H1 (cell line): ENCODE data around the gene TXNRD2. TPM values are rescaled to one million over a fixed set of nuclear protein-coding genes. Genes with fewer than 3 reads are reported as not detected.

Experiments
- CTCF ChIA-PET: fragments of 300-600 bp; sonication (Branson Sonifier 250); formaldehyde crosslinking; loops from one replicate; lab custom pipeline; 2021; ENCODE audit not compliant: partially characterized antibody; lab: Charles Lee
- POLR2A ChIA-PET: fragments of 300-600 bp; sonication (Branson Sonifier 250); formaldehyde crosslinking; loops from one replicate; lab custom pipeline; 2021; ENCODE audit warnings: inconsistent platforms; ENCODE audit not compliant: partially characterized antibody; lab: Charles Lee
- DNase-seq, 2 experiments: peaks; one replicate each; pipeline versions ENCODE4 v3.0.0 to v3.0.0-alpha.2; 2010 to 2022; ENCODE audit warnings: low spot score in 2 of 2, low read depth in 1 of 2, mixed read lengths in 1 of 2
- FAIRE-seq: peaks from 2 replicates; lab custom pipeline; 2011; peaks lifted over from hg19 to GRCh38; lab: Jason Lieb, UNC
- H2AFZ ChIP-seq: 2 replicates; pipeline ENCODE4 v1.8.1; 2012; ENCODE audit warnings: low read length, inconsistent platforms
- H2AK5ac ChIP-seq: 2 replicates; pipeline ENCODE4 v1.6.1; 2013; ENCODE audit warnings: low read depth, low read length
- H2BK120ac ChIP-seq: replicated peaks from 2 replicates; pipeline ENCODE3; 2013; ENCODE audit warnings: low read depth, low read length, inconsistent platforms
- H2BK12ac ChIP-seq: 2 replicates; pipeline ENCODE4 v1.6.1; 2013; ENCODE audit warnings: low read depth, low read length
- H2BK15ac ChIP-seq: 2 replicates; pipeline ENCODE4 v1.6.1; 2013; ENCODE audit warnings: low read length
- H2BK20ac ChIP-seq: 2 replicates; pipeline ENCODE4 v1.6.1; 2013; ENCODE audit warnings: low read length
- H2BK5ac ChIP-seq: 2 replicates; pipeline ENCODE4 v1.6.1; 2013; ENCODE audit warnings: low read depth, low read length
- H3K14ac ChIP-seq: 2 replicates; pipeline ENCODE4 v1.6.1; 2013; ENCODE audit warnings: inconsistent platforms; ENCODE audit not compliant: insufficient read length
- H3K18ac ChIP-seq: 2 replicates; pipeline ENCODE4 v1.6.1; 2013; ENCODE audit warnings: low read length; ENCODE audit errors: extremely low read depth
- H3K23ac ChIP-seq: 2 replicates; pipeline ENCODE4 v1.6.1; 2013; ENCODE audit warnings: inconsistent platforms; ENCODE audit not compliant: insufficient read length
- H3K23me2 ChIP-seq: 2 replicates; pipeline ENCODE4 v1.6.1; 2013; ENCODE audit warnings: low read depth, low read length
- H3K27ac ChIP-seq: 2 replicates; pipeline ENCODE4 v1.6.1; 2011; ENCODE audit warnings: low read depth, low read length, inconsistent platforms
- H3K27me3 ChIP-seq, 4 experiments: replicated peaks in 1 of 4; 1 replicate in 1 of 4; 2 replicates in 3 of 4; pipeline versions ENCODE4 v1.6.1 to v1.8.1; 2011 to 2013; ENCODE audit warnings: low read length in 3 of 4, mild to moderate bottlenecking in 3 of 4, inconsistent platforms in 2 of 4, mixed read lengths in 2 of 4, moderate library complexity in 1 of 4; ENCODE audit not compliant: control insufficient read depth in 3 of 4, insufficient read depth in 3 of 4; ENCODE audit errors: extremely low read depth in 1 of 4
- H3K36me3 ChIP-seq, 4 experiments: 2 replicates each; pipeline versions ENCODE4 v1.6.1 to v1.8.1; 2011 to 2013; ENCODE audit warnings: mild to moderate bottlenecking in 4 of 4, low read length in 3 of 4, moderate library complexity in 2 of 4, control low read depth in 1 of 4, inconsistent platforms in 1 of 4; ENCODE audit not compliant: insufficient read depth in 4 of 4, control insufficient read depth in 2 of 4
- H3K4ac ChIP-seq: replicated peaks from 2 replicates; pipeline ENCODE3; 2013; ENCODE audit warnings: low read length, low read depth, mixed read lengths, inconsistent platforms; ENCODE audit not compliant: insufficient read length
- H3K4me1 ChIP-seq, 4 experiments: replicated peaks in 1 of 4; 1 replicate in 1 of 4; 2 replicates in 3 of 4; pipeline versions ENCODE4 v1.6.1 to v1.8.1; 2011 to 2013; ENCODE audit warnings: low read length in 3 of 4, inconsistent platforms in 2 of 4, mixed read lengths in 1 of 4; ENCODE audit not compliant: insufficient read depth in 4 of 4, control insufficient read depth in 3 of 4
- H3K4me2 ChIP-seq, 2 experiments: 2 replicates each; pipeline versions ENCODE4 v1.6.1 to v1.8.1; 2011 to 2013; ENCODE audit warnings: low read depth in 2 of 2, low read length in 2 of 2, control low read depth in 1 of 2, inconsistent platforms in 1 of 2, mild to moderate bottlenecking in 1 of 2; ENCODE audit not compliant: insufficient read depth in 1 of 2
- H3K4me3 ChIP-seq, 4 experiments: fragments of 200-600, 300-600 bp in 1 of 4; sonication (generic), shearing (Covaris generic), sonication (Bioruptor Twin) in 1 of 4; 2 replicates each; pipeline versions ENCODE4 v1.5.1 to v1.8.1; 2011 to 2016; ENCODE audit warnings: low read length in 4 of 4, low read depth in 3 of 4, control low read depth in 2 of 4, inconsistent platforms in 2 of 4, mild to moderate bottlenecking in 2 of 4, mixed read lengths in 1 of 4, moderate library complexity in 1 of 4; ENCODE audit not compliant: insufficient read depth in 2 of 4; ENCODE audit errors: extremely low read depth in 1 of 4
- H3K56ac ChIP-seq: replicated peaks from 2 replicates; pipeline ENCODE3; 2013; ENCODE audit warnings: low read depth, mild to moderate bottlenecking, mixed read lengths, low read length, inconsistent platforms; ENCODE audit not compliant: insufficient read length
- H3K79me1 ChIP-seq: 2 replicates; pipeline ENCODE4 v1.6.1; 2013; ENCODE audit warnings: low read depth, low read length, control low read depth
- H3K79me2 ChIP-seq, 2 experiments: 2 replicates each; pipeline versions ENCODE4 v1.6.1 to v1.8.1; 2012 to 2013; ENCODE audit warnings: low read length in 2 of 2, mild to moderate bottlenecking in 2 of 2, inconsistent platforms in 1 of 2; ENCODE audit not compliant: insufficient read depth in 2 of 2, control insufficient read depth in 1 of 2
- H3K9ac ChIP-seq, 4 experiments: replicated peaks in 1 of 4; 1 replicate in 1 of 4; 2 replicates in 3 of 4; pipeline versions ENCODE4 v1.6.1 to v1.8.1; 2011 to 2013; ENCODE audit warnings: low read depth in 3 of 4, low read length in 3 of 4, control low read depth in 2 of 4, mild to moderate bottlenecking in 2 of 4, moderate library complexity in 2 of 4, inconsistent platforms in 1 of 4; ENCODE audit errors: extremely low read depth in 1 of 4
- H3K9me3 ChIP-seq, 2 experiments: 2 replicates each; pipeline versions ENCODE4 v1.6.1 to v1.8.1; 2012 to 2013; ENCODE audit warnings: mild to moderate bottlenecking in 2 of 2, moderate library complexity in 2 of 2, control low read depth in 1 of 2, inconsistent platforms in 1 of 2, low read depth in 1 of 2, low read length in 1 of 2, mixed read lengths in 1 of 2; ENCODE audit not compliant: insufficient read depth in 2 of 2
- H4K20me1 ChIP-seq, 2 experiments: replicated peaks in 1 of 2; 2 replicates each; pipeline versions ENCODE3 to v1.8.1; 2011 to 2013; ENCODE audit warnings: inconsistent platforms in 2 of 2, low read length in 2 of 2, mild to moderate bottlenecking in 1 of 2; ENCODE audit not compliant: insufficient read depth in 2 of 2, control insufficient read depth in 1 of 2
- H4K5ac ChIP-seq: 2 replicates; pipeline ENCODE4 v1.6.1; 2013; ENCODE audit warnings: low read length, low read depth, mixed read lengths, inconsistent platforms; ENCODE audit not compliant: insufficient read length
- H4K8ac ChIP-seq: 2 replicates; pipeline ENCODE4 v1.8.0; 2013; ENCODE audit warnings: mild to moderate bottlenecking, moderate library complexity, low read length, inconsistent platforms; ENCODE audit not compliant: insufficient read depth; ENCODE audit errors: extremely low read depth
- H4K91ac ChIP-seq: replicated peaks from 2 replicates; pipeline ENCODE3; 2013; ENCODE audit warnings: low read length, mixed read lengths, inconsistent platforms; ENCODE audit not compliant: insufficient read length
- BCL11A ChIP-seq, 2 experiments: IDR thresholded peaks; one replicate each; pipeline ENCODE4 v1.6.1; 2011; ENCODE audit warnings: low read depth in 2 of 2, low read length in 2 of 2, mild to moderate bottlenecking in 2 of 2
- CBX5 ChIP-seq: fragments of 300-800, 300-1000 bp; sonication (generic); IDR thresholded peaks from 2 replicates; pipeline ENCODE4 v1.7.1; 2016; ENCODE audit warnings: antibody characterized with exemption, low read length, low read depth
- CEBPB ChIP-seq: IDR thresholded peaks from 2 replicates; pipeline ENCODE4 v1.6.1; 2012; ENCODE audit warnings: low read depth, low read length
- CHD1 ChIP-seq: IDR thresholded peaks from 2 replicates; pipeline ENCODE4 v1.6.1; 2012; ENCODE audit warnings: low read depth, low read length, improper control_type of control experiment
- RNF2 ChIP-seq: fragments of 200-900, 300-1000 bp; sonication (generic); IDR thresholded peaks from 2 replicates; pipeline ENCODE4 v1.7.1; 2016; ENCODE audit warnings: borderline replicate concordance, low read depth, mild to moderate bottlenecking, antibody characterized with exemption, low read length; ENCODE audit not compliant: poor library complexity, severe bottlenecking; ENCODE audit errors: missing control alignments
- RXRA ChIP-seq: IDR thresholded peaks from 2 replicates; pipeline ENCODE4 v1.6.1; 2011; ENCODE audit warnings: low read depth, mild to moderate bottlenecking, low read length, moderate library complexity; ENCODE audit not compliant: insufficient read depth
- SP4 ChIP-seq: IDR thresholded peaks from 2 replicates; pipeline ENCODE4 v1.6.1; 2012; ENCODE audit warnings: low read length, inconsistent platforms
- TBP ChIP-seq: IDR thresholded peaks from 2 replicates; pipeline ENCODE4 v1.6.1; 2011; ENCODE audit warnings: low read depth, low read length, improper control_type of control experiment
- WGBS, 2 experiments: shearing (Covaris generic) in 1 of 2; methylation state at CpG; one replicate each; pipeline versions ENCODE4 v1.1.6 to v1.1.7; 2013 to 2015; ENCODE audit warnings: low lambda C conversion rate in 2 of 2, mixed read lengths in 2 of 2, inconsistent platforms in 1 of 2, low coverage in 1 of 2, missing lambda C conversion rate in 1 of 2; ENCODE audit not compliant: insufficient replicate concordance in 2 of 2, insufficient coverage in 1 of 2, insufficient read length in 1 of 2; ENCODE audit errors: extremely low coverage in 1 of 2, missing lambda C conversion rate in 1 of 2; 5-methylcytosine and 5-hydroxymethylcytosine counted together
- polyA plus RNA-seq, 7 experiments: library from polyadenylated mRNA; depleted of rRNA in 3 of 7; stranded (reverse) in 5 of 7; unstranded in 2 of 7; fragments of >200 nt in 5 of 7; fragments of 200-250 nt in 2 of 7; gene quantifications; 1 replicate in 5 of 7; 2 replicates in 1 of 7; 4 replicates in 1 of 7; pipeline versions ENCODE4 v1.2.1 to v1.2.3, GENCODE V29; 2011 to 2013; ENCODE audit warnings: missing spikeins in 2 of 7, mixed read lengths in 2 of 7
- total RNA-seq: library from RNA; stranded (reverse); fragmentation: NEBNext Ultra II Directional; extraction: Animal tissue kit (Norgen Biotek cat#: 25700); gene quantifications from 2 replicates; pipeline ENCODE4 v1.2.1, GENCODE V29; 2021
- TF ChIP-seq, protein P1 (sequence below), 3 experiments: IDR thresholded peaks; 1 replicate in 2 of 3; 2 replicates in 1 of 3; pipeline versions ENCODE4 v1.5.1 to v1.6.1; 2011; ENCODE audit warnings: low read length in 3 of 3, mild to moderate bottlenecking in 3 of 3, inconsistent platforms in 2 of 3, low read depth in 1 of 3, moderate library complexity in 1 of 3; ENCODE audit not compliant: insufficient read depth in 1 of 3; ENCODE audit errors: control extremely low read depth in 1 of 3

Gene TXNRD2
- total and polyA plus RNA-seq, 2 of the 8 experiments (the other 6 are each of a cell fraction or from before 2014, with no cell fraction given): 14.8 to 21.9 TPM

DNA sequence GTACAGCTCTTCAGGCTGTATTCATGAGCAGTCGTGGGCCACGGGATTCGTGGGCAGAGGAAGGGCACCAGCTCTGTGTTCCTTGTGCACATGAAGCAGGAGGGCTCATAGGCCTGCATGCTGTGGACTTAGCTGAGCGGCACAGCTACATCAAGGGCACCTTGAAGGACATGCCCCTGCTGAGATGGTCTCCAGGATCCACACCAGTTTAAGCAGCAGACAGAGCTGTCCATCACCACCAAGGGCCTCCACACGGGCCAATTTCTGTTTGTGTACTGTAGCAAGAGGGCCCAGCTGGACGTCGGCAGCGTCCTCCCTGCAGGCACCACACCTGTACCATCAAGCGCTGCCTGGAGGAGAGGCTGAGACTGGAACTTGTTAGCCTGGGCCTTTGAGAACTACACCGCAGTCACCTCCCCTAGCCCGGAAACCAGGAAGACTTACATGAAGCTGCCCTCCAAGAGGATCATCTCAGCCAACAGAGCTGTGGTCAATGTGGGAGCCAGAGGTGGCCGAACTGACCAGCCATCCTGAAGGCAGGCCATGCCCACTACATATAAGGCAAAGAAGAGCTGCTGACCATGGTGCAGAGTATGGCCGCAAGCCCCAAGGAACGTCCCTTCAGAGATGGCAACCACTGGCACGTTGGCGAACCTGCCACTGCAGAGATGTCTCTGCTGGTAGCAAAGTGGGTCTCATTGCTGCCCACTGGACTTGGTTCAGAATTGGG, 54.2 kb downstream of the TXNRD2 start:
- Histone ChIP-seq H2BK12ac (peak overlapping the region; percentile 35; the same call in 1 of the 2 replicates), H3K4me1 (peaks cover 7 to 19% (median 17%) of the 10 kb centered on the region in 4 experiments), H3K27ac (no peak overlapping the region; the same call in 1 of the 2 replicates), H2AK5ac (0 out of 2 replicates have a peak overlapping the region, but pooled peaks have one; percentile 4), H2BK5ac (0 out of 2 replicates have a peak overlapping the region, but pooled peaks have one; percentile 4), H2BK15ac (no peak overlapping the region), H4K8ac (peak overlapping the region; percentile 11; the same call in 1 of the 2 replicates), H3K79me2 (no peaks in the 10 kb centered on the region), H3K14ac (no peak overlapping the region), H4K5ac (no peak overlapping the region), H2BK120ac (no peak overlapping the region), H3K4me3 (no peak overlapping the region), H4K20me1 (no peaks in the 10 kb centered on the region), H3K4me2 (no peak overlapping the region), H3K4ac (no peak overlapping the region), H3K9me3 (no peaks in the 10 kb centered on the region), H3K36me3 (no peaks in the 10 kb centered on the region), H2BK20ac (no peak overlapping the region), H3K18ac (no peak overlapping the region), H3K79me1 (no peaks in the 10 kb centered on the region), H2AFZ (no peak overlapping the region), H4K91ac (peak overlapping the region; percentile 5), H3K9ac (no peak overlapping the region), H3K27me3 (peaks cover 0 to 2% (median 0%) of the 10 kb centered on the region in 4 experiments; a peak in 3 of 7 replicates), H3K23ac (no peak overlapping the region), H3K23me2 (no peaks in the 10 kb centered on the region), H3K56ac (no peak overlapping the region)
- DNase-seq (no peak), FAIRE-seq (no peak)
- 95% methylated on average over 16 of the region's 16 CpGs; no CpG with 5 or more reads in 1 of the 2 experiments for WGBS, 2 experiments
- CTCF ChIA-PET: interaction anchor here (0.7 to 9.5 kb wide), 6 partner anchors 13 to 164 kb away, joined by 3 to 69 read pairs (median 4); no protein-coding TSS in a partner anchor
- POLR2A ChIA-PET: interaction anchor here (1.0 kb wide), 2 partner anchors 16 to 139 kb away, joined by 3 read pairs; no protein-coding TSS in a partner anchor
- no peak for TF ChIP-seq CEBPB
- TF ChIP-seq SP4: no peak
- no peak for TF ChIP-seq CHD1
- TF ChIP-seq RXRA: no peak
- no peak for TF ChIP-seq CBX5
- no peak for TF ChIP-seq BCL11A (IDR thresholded peaks at IDR 0.05; ENCODE audit: low read depth in 2 of 2, low read length in 2 of 2)
- TF ChIP-seq, protein P1, sequence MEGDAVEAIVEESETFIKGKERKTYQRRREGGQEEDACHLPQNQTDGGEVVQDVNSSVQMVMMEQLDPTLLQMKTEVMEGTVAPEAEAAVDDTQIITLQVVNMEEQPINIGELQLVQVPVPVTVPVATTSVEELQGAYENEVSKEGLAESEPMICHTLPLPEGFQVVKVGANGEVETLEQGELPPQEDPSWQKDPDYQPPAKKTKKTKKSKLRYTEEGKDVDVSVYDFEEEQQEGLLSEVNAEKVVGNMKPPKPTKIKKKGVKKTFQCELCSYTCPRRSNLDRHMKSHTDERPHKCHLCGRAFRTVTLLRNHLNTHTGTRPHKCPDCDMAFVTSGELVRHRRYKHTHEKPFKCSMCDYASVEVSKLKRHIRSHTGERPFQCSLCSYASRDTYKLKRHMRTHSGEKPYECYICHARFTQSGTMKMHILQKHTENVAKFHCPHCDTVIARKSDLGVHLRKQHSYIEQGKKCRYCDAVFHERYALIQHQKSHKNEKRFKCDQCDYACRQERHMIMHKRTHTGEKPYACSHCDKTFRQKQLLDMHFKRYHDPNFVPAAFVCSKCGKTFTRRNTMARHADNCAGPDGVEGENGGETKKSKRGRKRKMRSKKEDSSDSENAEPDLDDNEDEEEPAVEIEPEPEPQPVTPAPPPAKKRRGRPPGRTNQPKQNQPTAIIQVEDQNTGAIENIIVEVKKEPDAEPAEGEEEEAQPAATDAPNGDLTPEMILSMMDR (IDR thresholded peaks at IDR 0.05; ENCODE audit: control extremely low read depth in 1 of 3, insufficient read depth in 1 of 3, low read depth in 1 of 3, low read length in 3 of 3): no peak
- TF ChIP-seq TBP: no peak
- no peak for TF ChIP-seq RNF2
